Uterus (tissue), 4 donors: ENCODE measurements around the gene PACS1. TPM values are rescaled to one million over a fixed set of nuclear protein-coding genes. Genes with fewer than 3 reads are reported as not detected.

Source experiments
- DNase-seq, 2 donors: peaks; one replicate each; pipeline ENCODE4 v3.0.0-alpha.2; 2019 to 2020
- H3K27ac ChIP-seq, 2 donors: fragments of 200-600 bp; sonication (generic); 1 replicate in 1 of 2; 2 replicates in 1 of 2; pipeline ENCODE4 v1.5.1; 2016 to 2018
- H3K27me3 ChIP-seq, 2 donors: fragments of 200-600 bp; sonication (generic); one replicate each; pipeline ENCODE4 v1.5.1; 2018 to 2019; ENCODE audit warnings: control low read depth in 1 of 2
- H3K36me3 ChIP-seq, 2 donors: fragments of 200-600 bp; sonication (generic); one replicate each; pipeline ENCODE4 v1.5.1; 2019; ENCODE audit warnings: control low read depth in 1 of 2
- H3K4me1 ChIP-seq, 2 donors: fragments of 200-600 bp; sonication (generic); one replicate each; pipeline ENCODE4 v1.5.1; 2018 to 2019; ENCODE audit warnings: control low read depth in 1 of 2
- H3K4me3 ChIP-seq, 2 donors: fragments of 200-600 bp; sonication (generic); 1 replicate in 1 of 2; 2 replicates in 1 of 2; pipeline ENCODE4 v1.5.1; 2018 to 2019; ENCODE audit warnings: mild to moderate bottlenecking in 1 of 2
- H3K9me3 ChIP-seq, 2 donors: fragments of 200-600 bp; sonication (generic); one replicate each; pipeline ENCODE4 v1.5.1; 2019; ENCODE audit warnings: control low read depth in 1 of 2
- CTCF ChIP-seq, 4 experiments: fragments of 200-600 bp in 2 of 4; fragments of 450-650 bp in 2 of 4; sonication (generic) in 2 of 4; IDR thresholded peaks; one replicate each; pipeline ENCODE4 v1.5.1; 2016 to 2019; ENCODE audit warnings: antibody characterized with exemption in 4 of 4, mild to moderate bottlenecking in 2 of 4, moderate library complexity in 1 of 4
- POLR2A ChIP-seq, 2 donors: fragments of 450-650 bp; IDR thresholded peaks; one replicate each; pipeline ENCODE4 v1.6.1; 2016; ENCODE audit warnings: antibody characterized with exemption in 2 of 2, mild to moderate bottlenecking in 1 of 2, moderate library complexity in 1 of 2
- intact Hi-C: fragments of 100-400 bp; cut with DNase I; formaldehyde crosslinking; loops from one replicate; pipeline ENCODE4 v1.15.1; 2023; ENCODE audit warnings: low total_unique reads
- total RNA-seq, 4 donors: library from RNA; depleted of rRNA in 3 of 4; stranded (reverse); fragments of >200 nt in 3 of 4; gene quantifications; one replicate each; pipeline versions ENCODE4 v1.1.0 to v1.2.4, GENCODE V29; 2014 to 2023
- donor health status: DM: yes; HTN: yes; CAD: no.

The PACS1 gene
- total RNA-seq, 4 donors from 2014 or later = 2.9 to 79.2 (median 57.2) TPM

DNA sequence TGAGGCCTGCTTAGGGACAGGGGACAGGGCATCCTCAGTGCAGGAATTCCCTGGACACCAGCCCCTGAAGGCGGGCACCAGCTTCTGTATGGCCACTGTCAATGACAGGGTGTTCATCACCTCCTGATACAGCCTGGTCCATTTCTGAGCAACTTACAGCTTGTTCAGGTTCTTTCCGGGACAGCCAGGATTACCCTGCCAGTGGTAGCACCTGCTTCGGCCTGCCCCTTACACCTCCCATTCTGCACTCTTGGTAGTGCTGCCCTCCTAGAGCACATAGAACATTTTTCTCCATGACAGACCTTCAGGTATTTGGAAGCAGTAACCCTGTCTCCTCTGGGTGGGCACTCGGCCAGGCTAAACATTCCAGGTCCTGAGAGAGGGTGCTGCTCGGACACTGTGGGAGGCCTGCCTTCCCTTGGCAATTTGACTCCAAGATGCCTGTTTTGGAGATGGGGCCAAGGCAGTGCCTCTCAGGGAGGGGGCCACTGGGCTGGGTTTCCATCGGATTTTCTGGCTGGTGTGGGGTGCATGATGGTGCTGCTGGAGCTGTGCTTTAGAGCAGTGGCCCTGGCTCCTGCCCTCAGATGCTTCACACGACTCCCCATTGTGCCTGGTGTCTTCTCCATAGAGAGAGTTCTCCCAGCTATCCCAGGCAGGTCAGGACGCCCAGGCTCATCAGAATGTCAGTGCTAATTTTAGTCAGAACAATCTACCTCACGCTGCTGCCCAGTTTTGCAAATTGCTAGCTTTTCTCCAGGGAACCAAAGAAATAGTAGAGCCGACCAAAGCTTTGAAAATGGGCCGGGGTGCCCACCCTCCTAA is 22.3 kb upstream of the PACS1 start:
- Histone ChIP-seq H3K36me3 (no peaks in the 10 kb centered on the region), H3K4me3 (no peak overlapping the region), H3K27me3 (no peaks in the 10 kb centered on the region), H3K27ac (no peak overlapping the region), H3K4me1 (peaks cover 0 to 4% of the 10 kb centered on the region in 2 donors), H3K9me3 (no peaks in the 10 kb centered on the region)
- TF ChIP-seq POLR2A (IDR thresholded peaks at IDR 0.05) = no peak
- no peak for TF ChIP-seq CTCF (IDR thresholded peaks at IDR 0.05)
- no peak for DNase-seq
- intact Hi-C loops = no loop called here

DNA sequence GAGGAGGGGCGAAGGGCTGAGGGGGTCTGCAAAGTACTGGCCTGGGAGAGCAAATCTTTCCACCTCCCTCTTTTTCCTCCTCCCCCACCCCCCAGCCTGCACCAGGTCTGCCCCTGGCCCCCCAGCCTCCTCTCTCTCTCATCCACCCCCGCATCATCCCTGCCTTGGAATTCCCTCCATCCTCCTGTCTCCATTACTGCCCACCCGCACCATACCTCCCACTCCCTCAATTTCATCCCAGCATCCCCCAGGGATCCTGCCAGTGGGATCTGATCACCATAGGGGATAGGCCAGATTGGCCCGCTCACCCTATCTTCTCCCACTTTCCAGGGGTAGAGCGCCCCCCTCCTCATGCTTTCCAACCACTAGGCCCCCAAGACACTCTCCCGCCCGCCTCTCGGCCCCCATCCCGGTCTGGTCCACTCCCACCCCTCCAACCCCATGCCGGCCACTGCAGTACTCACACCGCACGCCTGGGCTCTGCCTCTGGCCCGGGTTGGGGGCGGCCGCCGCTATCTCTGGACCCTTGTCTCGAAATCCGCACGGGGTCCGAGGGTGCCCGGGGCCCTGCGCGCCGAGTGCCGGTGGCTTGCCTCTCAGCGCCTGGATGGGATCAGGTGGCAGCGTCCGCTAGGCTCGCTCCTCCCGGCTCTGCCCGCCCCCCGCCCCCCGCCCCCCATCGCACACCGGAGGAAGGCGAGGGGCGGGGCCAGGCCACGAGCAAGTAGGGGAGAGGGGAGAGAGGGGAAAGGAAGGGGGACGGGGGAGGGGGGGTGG is 21.3 kb upstream of the PACS1 start, which contains the start of gene GAL3ST3:
Gene GAL3ST3, minus strand, starts transcription at position 615 of the 777 bp plus-strand sequence. CDS start 3,746 bp downstream, outside the sequence.
- intact Hi-C loops = no loop called here
- no peaks in the 10 kb centered on the region for H3K36me3 ChIP-seq
- no peak for DNase-seq
- peak within 1 kb of the TSS; percentile 17 for H3K4me3 ChIP-seq
- no peaks in the 10 kb centered on the region for H3K27me3 ChIP-seq
- H3K27ac ChIP-seq = no peak within 1 kb of the TSS
- peaks cover 0 to 14% of the 10 kb centered on the region in 2 donors for H3K4me1 ChIP-seq
- H3K9me3 ChIP-seq = no peaks in the 10 kb centered on the region
- no peak for TF ChIP-seq POLR2A (IDR thresholded peaks at IDR 0.05)
- TF ChIP-seq CTCF (IDR thresholded peaks at IDR 0.05) = no peak

DNA sequence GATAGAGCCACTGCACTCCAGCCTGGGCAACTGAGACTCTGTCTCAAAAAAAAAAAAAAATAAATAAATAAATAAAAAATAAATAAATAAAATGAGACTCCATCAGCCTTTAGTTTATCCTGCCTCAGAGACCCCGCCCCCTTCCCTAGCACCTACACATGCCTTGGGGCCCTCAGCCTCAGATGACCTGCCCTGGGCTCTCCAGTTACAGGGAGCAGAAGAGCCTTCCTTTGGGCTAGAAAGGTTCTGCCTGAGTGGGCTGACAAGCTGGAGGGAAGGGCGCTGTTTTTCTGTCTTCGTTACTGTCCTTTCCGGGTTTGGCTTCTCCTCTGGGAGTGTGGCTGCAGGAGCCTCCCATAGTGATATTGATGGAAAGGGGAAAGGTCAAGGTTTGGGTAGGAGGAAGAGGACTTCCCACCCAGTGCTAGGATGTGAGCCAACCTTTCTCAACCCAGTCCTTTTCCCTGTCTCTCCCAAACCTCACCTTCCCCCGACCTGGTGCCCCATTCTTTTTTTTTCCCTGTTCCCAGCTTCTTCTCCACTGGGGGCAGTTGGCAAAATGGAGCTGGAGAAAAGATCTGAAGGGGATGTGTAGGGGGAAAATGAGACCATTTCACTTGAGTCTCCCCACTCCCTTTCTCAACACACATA is 19.4 kb upstream of the PACS1 start:
- Histone ChIP-seq H3K27ac (peak overlapping the region; percentile 90 to 93), H3K4me3 (no peak overlapping the region), H3K27me3 (no peaks in the 10 kb centered on the region), H3K9me3 (no peaks in the 10 kb centered on the region), H3K36me3 (no peaks in the 10 kb centered on the region), H3K4me1 (peaks cover 0 to 15% of the 10 kb centered on the region in 2 donors)
- TF ChIP-seq CTCF (IDR thresholded peaks at IDR 0.05) = no peak
- TF ChIP-seq POLR2A (IDR thresholded peaks at IDR 0.05) = no peak
- intact Hi-C loops = no loop called here
- DNase-seq = no peak

DNA sequence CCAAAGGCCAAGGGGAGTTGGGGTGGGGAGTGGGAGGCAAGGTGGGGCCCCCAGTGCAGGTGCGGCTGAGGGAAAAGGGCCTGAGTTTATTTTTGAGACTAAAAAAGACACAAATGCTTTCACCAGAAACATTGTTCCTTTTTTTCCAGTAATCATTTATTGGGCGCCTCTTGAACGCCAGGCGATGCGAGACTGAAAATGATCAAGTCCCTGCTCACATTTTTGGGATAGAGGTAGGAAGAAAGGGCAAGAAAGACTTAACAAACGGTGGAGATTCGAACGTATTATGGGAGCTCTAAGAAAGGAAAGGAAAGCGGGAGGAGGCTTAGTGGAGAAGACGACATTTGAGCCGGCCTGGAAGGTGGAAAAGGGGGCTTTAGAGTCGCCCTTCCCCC is 18.7 kb upstream of the PACS1 start:
- intact Hi-C loops = no loop called here
- H3K4me3 ChIP-seq = peak overlapping the region; percentile 82 to 96
- H3K27ac ChIP-seq = peak overlapping the region; percentile 90 to 93
- H3K36me3 ChIP-seq = no peaks in the 10 kb centered on the region
- peaks cover 0 to 15% of the 10 kb centered on the region in 2 donors for H3K4me1 ChIP-seq
- TF ChIP-seq POLR2A (IDR thresholded peaks at IDR 0.05) = no peak
- TF ChIP-seq CTCF (IDR thresholded peaks at IDR 0.05) = no peak
- H3K27me3 ChIP-seq = no peaks in the 10 kb centered on the region
- H3K9me3 ChIP-seq = no peaks in the 10 kb centered on the region
- no peak for DNase-seq
